Measurements from ENCODE around the gene RNF11.

DNA sequence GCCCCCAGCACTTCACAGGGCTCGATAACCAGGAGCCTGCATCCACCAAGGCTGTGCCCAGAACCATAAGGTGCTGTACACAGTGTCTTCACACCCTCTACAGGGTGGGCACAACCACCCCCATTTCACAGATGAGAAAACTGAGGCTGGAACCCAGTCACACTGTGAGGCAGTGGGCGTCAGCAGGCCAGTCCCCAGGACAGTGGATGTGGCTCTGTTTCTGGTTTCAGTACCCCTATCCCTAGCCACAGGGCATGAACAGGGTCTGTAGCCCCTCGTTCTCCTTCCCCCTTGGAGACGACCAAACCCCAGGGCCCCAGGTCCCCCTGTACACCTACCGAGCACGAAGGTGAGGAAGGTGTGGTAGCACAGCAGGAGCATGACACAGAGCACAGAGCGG lies 66.7 kb downstream of the RNF11 start:
- TF ChIP-seq, protein P1, sequence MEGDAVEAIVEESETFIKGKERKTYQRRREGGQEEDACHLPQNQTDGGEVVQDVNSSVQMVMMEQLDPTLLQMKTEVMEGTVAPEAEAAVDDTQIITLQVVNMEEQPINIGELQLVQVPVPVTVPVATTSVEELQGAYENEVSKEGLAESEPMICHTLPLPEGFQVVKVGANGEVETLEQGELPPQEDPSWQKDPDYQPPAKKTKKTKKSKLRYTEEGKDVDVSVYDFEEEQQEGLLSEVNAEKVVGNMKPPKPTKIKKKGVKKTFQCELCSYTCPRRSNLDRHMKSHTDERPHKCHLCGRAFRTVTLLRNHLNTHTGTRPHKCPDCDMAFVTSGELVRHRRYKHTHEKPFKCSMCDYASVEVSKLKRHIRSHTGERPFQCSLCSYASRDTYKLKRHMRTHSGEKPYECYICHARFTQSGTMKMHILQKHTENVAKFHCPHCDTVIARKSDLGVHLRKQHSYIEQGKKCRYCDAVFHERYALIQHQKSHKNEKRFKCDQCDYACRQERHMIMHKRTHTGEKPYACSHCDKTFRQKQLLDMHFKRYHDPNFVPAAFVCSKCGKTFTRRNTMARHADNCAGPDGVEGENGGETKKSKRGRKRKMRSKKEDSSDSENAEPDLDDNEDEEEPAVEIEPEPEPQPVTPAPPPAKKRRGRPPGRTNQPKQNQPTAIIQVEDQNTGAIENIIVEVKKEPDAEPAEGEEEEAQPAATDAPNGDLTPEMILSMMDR (IDR thresholded peaks at IDR 0.05; ENCODE audit: insufficient read depth, low read length): no peak
- TF ChIP-seq POLR2AphosphoS5 (IDR thresholded peaks at IDR 0.05; ENCODE audit: low read depth): no peak

All from HL-60 (cell line).